ENCODE data around the gene OR10J1.

GRCh38 chr1:159442428-159442827, 2.9 kb downstream of the OR10J1 start:
- TF ChIP-seq EZH2phosphoT487 (IDR thresholded peaks at IDR 0.05; ENCODE audit: low read depth, severe bottlenecking, unreplicated experiment) (no peak), EZH2 (IDR thresholded peaks at IDR 0.05; ENCODE audit: borderline replicate concordance) (no peak)
- TF ChIP-seq, protein P1, sequence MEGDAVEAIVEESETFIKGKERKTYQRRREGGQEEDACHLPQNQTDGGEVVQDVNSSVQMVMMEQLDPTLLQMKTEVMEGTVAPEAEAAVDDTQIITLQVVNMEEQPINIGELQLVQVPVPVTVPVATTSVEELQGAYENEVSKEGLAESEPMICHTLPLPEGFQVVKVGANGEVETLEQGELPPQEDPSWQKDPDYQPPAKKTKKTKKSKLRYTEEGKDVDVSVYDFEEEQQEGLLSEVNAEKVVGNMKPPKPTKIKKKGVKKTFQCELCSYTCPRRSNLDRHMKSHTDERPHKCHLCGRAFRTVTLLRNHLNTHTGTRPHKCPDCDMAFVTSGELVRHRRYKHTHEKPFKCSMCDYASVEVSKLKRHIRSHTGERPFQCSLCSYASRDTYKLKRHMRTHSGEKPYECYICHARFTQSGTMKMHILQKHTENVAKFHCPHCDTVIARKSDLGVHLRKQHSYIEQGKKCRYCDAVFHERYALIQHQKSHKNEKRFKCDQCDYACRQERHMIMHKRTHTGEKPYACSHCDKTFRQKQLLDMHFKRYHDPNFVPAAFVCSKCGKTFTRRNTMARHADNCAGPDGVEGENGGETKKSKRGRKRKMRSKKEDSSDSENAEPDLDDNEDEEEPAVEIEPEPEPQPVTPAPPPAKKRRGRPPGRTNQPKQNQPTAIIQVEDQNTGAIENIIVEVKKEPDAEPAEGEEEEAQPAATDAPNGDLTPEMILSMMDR (IDR thresholded peaks at IDR 0.05; ENCODE audit: poor library complexity): no peak
